ENCODE data around the gene AP4S1.

AP4S1 gene

GRCh38 chr14:31137214-31137889 is 111.9 kb downstream of the AP4S1 start:
- no peak for DNase-seq (ENCODE audit: low read depth, low spot score)

GRCh38 chr14:31138301-31138700 is 112.9 kb downstream of the AP4S1 start:
- no peak for DNase-seq (ENCODE audit: low read depth, low spot score)

- DNase-seq (ENCODE audit: low read depth, low spot score): no peak
These were observed 113.9 kb downstream of the AP4S1 start for GRCh38 chr14:31139301-31139847.

GRCh38 chr14:31142455-31143087 is 117.1 kb downstream of the AP4S1 start:
- no peak for DNase-seq (ENCODE audit: low read depth, low spot score)
